Mammary epithelial cell (primary cell): ENCODE results near the gene CREB5.

Experiments used
- CTCF ChIP-seq, 2 donors: IDR thresholded peaks in 1 of 2; conservative IDR thresholded peaks in 1 of 2; 2 replicates each; pipeline ENCODE4 v1.5.1; 2011 to 2012; ENCODE audit warnings: inconsistent platforms in 2 of 2, low read length in 2 of 2, mild to moderate bottlenecking in 2 of 2, control low read depth in 1 of 2, low read depth in 1 of 2; ENCODE audit not compliant: insufficient read depth in 1 of 2; ENCODE audit errors: extremely low read depth in 1 of 2
- EZH2 ChIP-seq: IDR thresholded peaks from 2 replicates; pipeline ENCODE4 v1.6.1; 2012; ENCODE audit warnings: low read length, inconsistent platforms, borderline replicate concordance

- TF ChIP-seq CTCF (conservative IDR thresholded peaks at IDR 0.05 in 1 of 2, IDR thresholded peaks at IDR 0.05 in 1 of 2; ENCODE audit: extremely low read depth in 1 of 2, insufficient read depth in 1 of 2, low read depth in 1 of 2, low read length in 2 of 2) (no peak), EZH2 (no peak)
Observed at GRCh38 chr7:28832669-28833068, 420.4 kb downstream of the CREB5 start.
